HG03442 (cell line): ENCODE measurements around the gene TOP3B.

Experiments
- ATAC-seq: cut with Tn5 transposase; IDR thresholded peaks from one replicate; pipeline ENCODE4 v1.9.1; 2021; ENCODE audit warnings: mild to moderate bottlenecking, moderate library complexity; ENCODE audit not compliant: unreplicated experiment

Gene TOP3B

GRCh38 chr22:22011964-22012363, 29.4 kb upstream of the TOP3B start:
- ATAC-seq, result no peak

DNA sequence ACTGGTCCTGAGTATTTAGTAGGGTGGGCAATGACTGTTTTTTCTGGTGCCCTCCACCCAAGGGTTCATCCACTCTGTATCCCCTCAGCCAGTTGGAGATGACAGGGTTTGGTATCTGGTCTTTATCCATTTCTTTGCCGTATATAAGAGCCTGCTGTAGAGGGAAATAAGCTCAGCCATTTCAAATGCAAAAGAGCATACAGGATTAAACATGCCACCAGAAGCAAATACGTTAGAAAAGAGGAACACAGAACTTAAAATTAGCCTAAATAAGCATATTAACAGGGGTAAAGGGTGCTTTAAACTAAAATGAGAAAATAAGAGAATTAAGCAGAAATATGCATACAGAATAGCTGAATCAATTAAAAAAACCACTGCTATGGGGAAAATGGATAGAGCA, 27.8 kb upstream of the TOP3B start:
- no peak for ATAC-seq

DNA sequence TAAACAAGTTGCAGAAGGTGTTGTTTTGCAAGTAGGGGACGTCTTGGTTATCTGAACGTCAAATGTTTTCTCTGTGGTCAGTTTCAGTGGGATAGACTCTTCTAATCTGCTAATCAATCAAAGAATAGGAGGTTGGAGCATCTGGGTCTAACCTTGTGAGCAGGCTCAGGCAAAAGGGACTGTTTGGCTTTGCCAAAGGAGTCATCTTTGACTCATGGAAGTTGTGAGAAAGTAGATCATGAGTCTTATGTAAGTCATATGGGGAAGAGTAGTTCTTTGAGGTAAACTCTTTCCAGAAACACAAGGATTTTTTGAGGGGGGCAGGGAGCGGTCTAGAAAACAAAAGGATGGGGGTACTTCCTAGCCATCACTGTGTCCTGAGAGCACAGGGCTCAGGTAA, 27.1 kb upstream of the TOP3B start:
- ATAC-seq, result no peak

- ATAC-seq, result no peak
Observed at GRCh38 chr22:22006596-22006990, 24.0 kb upstream of the TOP3B start.

DNA sequence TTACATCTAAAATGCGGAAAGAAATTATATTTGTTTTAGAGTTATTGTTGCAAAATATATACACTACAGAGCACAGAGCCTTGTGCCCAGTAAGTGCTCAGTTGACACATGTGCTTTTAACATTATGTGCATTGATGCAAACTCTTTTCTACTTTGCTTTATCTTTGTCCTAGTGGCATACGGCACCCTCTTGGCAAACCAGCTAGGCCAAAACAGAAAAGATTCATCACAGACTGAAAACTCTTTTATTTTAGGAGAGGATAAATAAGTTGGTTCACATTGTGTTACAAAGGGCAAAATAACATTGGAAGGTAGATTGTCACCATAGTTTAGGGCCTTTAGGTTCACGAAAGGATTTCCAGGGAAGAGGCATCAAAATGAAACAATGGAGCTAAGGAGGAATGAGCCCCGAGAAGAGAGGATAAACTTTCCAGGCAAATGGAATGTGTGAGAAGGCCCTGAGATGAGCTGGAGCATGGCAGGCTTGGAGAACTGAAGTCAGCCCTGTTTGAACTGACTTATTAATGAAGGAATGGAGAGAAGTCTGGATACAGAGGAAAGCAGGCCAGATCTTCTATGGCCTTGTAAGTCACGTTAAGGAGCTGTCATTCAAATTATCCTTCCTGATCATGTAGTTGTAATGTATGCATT, 23.5 kb upstream of the TOP3B start:
- ATAC-seq, result no peak

GRCh38 chr22:22003233-22003632, 20.6 kb upstream of the TOP3B start:
- no peak for ATAC-seq

GRCh38 chr22:22002526-22003055, 20.0 kb upstream of the TOP3B start:
- ATAC-seq, result no peak

- no peak for ATAC-seq
Observed at GRCh38 chr22:22001664-22002525, 19.3 kb upstream of the TOP3B start.

- ATAC-seq, result no peak
Observed at GRCh38 chr22:21998595-21999247, 16.1 kb upstream of the TOP3B start.

- no peak for ATAC-seq
Observed at GRCh38 chr22:21996175-21996720, 13.7 kb upstream of the TOP3B start.

DNA sequence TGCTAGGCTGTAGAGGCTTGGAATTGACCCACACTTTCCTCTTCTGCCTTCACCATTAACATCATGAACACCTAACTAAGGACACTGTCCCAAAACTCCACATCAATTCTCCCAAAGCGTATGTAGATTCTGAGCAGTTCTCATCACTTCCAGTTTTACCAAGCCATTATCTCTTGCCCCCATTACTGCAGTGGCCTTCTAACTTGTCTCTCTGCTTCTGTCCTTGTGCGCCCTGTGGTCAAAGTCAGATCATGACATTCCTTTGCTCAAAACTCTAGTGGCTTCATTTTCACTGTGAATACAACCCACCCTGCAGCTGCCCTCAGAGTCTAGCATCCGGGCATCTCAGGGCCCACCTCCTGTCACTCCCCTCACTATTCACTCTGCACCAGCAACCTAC, 13.1 kb upstream of the TOP3B start:
- ATAC-seq, result no peak

DNA sequence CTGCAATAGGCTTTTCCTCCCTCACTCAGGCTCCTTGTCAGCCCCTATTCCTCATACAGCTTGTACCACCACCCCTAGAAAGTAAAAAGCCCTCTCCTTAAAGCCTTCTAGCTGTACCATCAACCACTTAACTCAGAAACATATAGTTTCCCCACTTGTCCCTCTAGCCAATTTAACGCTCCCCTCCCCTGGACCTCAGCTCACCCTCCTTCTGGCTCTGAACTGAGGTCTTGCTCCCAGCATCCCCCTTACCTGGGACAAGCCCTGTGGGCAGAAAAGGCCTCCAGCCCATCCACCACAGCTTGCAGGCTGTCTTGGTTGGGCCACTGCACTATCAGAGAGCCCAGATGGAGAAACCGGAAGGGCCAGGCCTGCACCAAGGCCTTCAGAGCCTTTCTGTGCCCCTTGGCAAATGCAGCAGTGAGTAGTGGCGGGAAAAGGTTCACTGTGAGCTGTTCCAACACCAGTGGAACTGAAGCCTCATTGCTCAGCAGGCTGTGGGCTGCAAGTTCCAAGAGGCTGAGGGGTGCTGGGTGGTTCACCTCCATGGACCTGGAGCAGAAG, 12.4 kb upstream of the TOP3B start:
- ATAC-seq, result no peak

DNA sequence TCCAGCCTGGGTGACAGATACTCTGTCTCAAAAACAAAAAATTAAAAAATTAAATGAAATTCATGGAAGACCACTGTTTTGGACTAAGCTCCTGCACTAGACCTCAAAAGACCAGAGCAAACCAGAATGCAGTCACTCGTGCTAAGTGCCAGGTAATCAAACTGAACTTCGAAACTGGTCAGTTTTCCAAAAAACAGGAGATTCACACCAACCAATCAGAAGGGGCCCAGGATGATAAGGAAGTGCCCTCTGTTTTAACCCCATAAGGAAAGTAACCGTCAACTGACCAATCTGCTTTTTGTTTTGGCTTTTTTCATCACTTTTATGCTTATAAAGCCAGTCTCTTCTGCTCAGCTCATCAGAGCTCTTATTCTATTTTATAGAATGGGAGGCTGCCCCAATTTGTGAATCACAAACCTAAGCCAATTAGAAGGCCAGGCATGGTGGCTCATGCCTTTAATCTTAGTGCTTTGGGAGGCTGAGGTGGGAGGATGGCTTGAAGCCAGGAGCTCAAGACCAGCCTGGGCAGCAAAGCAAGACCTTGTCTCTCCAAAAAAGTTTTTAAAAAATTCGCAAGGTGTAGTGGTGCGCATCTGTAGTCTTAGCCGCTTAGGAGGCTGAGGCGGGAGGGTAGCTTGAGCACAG, 10.1 kb upstream of the TOP3B start:
- ATAC-seq, result no peak

DNA sequence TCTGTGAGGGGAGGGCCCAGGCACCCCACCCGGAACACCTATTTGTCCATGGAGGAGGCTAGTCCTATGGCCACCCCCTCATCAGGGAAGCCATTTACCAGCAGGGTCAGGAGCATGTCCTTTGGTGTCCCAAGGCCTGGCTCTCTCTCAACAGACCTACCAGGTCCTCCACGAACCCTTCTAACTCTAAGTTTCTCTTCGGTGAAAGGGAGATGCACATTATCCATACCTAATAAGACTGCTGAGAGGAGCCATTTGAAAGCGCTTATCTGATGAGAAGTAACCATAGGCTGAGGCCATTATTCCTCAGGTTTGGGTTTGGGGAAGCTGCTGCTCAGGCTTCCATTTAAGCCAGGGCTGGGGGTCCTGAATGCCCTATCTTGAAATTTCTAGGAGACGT, 9.2 kb upstream of the TOP3B start:
- no peak for ATAC-seq

GRCh38 chr22:21991304-21991596, 8.7 kb upstream of the TOP3B start:
- ATAC-seq, result no peak

- no peak for ATAC-seq
Observed at GRCh38 chr22:21990445-21991303, 8.1 kb upstream of the TOP3B start.

GRCh38 chr22:21989049-21989448, 6.5 kb upstream of the TOP3B start:
- no peak for ATAC-seq

DNA sequence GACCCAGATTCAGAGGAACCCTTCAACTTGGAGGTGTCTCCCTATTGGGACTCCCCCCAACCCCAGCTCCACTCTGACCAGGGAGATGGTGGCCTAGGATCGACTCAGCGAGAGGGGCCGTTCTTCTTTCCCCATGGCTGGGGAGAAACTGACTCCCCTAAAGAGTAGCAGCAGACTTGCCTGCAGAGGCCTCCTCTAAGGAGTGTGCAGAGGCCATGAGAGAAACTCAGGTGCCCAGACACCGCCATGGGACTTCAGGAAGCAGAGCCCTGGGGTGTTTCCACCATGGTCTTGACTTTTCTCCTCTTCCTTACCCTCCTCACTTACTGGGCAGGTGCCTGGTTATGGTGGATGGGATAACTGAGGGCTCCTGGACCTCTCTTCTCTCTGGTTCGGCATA, 2.6 kb upstream of the TOP3B start:
- no peak for ATAC-seq

GRCh38 chr22:21984793-21985192, 2.2 kb upstream of the TOP3B start:
- no peak for ATAC-seq

DNA sequence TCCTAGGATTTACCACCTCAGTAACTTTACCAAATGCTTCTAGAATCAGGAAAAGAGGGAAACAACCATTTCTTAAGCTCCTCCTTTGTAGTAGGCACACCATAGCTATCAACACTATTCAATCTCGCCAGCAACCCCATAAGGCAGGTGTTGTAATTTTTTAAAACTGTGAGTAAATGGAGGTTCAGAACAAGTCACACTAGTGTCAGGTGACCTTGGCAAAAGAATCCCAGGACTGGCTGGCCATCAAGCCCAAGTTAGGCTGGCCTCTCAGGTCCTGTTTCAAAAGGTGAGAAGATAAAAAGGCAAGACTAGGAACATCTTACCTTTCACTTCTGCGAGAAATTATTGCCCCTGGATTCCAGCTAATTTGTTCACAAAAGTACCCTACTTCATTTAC, 713 bp downstream of the TOP3B start:
- ATAC-seq, result no peak
